ENCODE results near the gene DAND5. TPM values are rescaled to one million over a fixed set of nuclear protein-coding genes. Genes with fewer than 3 reads are reported as not detected.

Gene DAND5
- total RNA-seq, 2 experiments from 2014 or later = not detected

DNA sequence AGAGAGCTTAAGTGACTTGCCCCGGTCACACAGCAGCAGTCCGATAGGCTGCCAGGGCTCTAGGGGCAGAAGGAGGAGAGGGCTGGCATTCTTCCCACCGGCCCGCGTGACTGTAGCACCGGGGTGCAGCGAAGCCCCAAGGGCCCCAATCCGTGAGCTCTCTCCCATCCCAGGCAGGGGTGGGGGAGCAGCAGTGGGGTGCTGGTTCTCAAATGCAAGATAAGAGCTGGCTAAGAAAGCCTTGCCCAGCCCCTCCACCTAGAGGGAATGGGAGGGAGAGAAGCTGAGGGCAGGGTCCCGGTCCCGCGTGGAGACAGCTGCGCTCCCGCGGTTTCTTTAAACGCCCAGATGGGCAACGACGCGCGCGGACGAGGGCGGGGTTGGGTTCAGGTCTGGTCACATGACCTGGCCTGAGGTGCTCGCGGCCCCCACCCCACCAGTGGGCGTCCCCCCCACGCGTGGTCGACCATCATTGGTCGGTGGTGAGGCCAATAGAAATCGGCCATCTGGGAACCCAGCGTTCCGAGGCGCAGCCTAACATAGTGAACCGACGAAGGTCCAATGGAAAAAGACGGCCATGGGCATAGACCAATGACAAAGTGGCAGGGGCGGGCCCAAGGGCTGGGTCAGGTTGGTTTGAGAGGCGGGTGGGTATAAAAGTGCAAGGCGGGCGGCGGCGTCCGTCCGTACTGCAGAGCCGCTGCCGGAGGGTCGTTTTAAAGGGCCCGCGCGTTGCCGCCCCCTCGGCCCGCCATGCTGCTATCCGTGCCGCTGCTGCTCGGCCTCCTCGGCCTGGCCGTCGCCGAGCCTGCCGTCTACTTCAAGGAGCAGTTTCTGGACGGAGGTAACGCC lies 31.2 kb upstream of the DAND5 start, which contains the start of gene CALR:
Gene CALR, plus strand, starts transcription at position 683 of the 852 bp plus-strand sequence. Its CDS starts 71 bp downstream, at position 754.
- CTCF ChIA-PET = interaction anchor here (0.6 to 1.4 kb wide), 4 partner anchors 8 to 101 kb away, joined by 3 to 12 read pairs (median 4); partner anchors contain the start of gene RAD23A
- H3K4me1 Mint-ChIP-seq (ENCODE audit: low read depth) = peaks cover 49% of the 10 kb centered on the region
- peak; percentile 100 for DNase-seq
- peaks cover 47% of the 10 kb centered on the region for H3K36me3 Mint-ChIP-seq (ENCODE audit: low read depth)
- H3K27ac Mint-ChIP-seq = peak within 1 kb of the TSS; percentile 94
- H3K27me3 Mint-ChIP-seq (ENCODE audit: low read depth) = no peaks in the 10 kb centered on the region
- no peaks in the 10 kb centered on the region for H3K9me3 Mint-ChIP-seq
- intact Hi-C loops (cut with micrococcal nuclease) = loop anchor here (1.0 to 10.0 kb wide), 11 partner anchors 7 to 1843 kb away; partner anchors contain the start of genes GADD45GIP1, GCDH, JUNB and RAD23A
- H3K4me3 Mint-ChIP-seq = peak within 1 kb of the TSS; percentile 92

DNA sequence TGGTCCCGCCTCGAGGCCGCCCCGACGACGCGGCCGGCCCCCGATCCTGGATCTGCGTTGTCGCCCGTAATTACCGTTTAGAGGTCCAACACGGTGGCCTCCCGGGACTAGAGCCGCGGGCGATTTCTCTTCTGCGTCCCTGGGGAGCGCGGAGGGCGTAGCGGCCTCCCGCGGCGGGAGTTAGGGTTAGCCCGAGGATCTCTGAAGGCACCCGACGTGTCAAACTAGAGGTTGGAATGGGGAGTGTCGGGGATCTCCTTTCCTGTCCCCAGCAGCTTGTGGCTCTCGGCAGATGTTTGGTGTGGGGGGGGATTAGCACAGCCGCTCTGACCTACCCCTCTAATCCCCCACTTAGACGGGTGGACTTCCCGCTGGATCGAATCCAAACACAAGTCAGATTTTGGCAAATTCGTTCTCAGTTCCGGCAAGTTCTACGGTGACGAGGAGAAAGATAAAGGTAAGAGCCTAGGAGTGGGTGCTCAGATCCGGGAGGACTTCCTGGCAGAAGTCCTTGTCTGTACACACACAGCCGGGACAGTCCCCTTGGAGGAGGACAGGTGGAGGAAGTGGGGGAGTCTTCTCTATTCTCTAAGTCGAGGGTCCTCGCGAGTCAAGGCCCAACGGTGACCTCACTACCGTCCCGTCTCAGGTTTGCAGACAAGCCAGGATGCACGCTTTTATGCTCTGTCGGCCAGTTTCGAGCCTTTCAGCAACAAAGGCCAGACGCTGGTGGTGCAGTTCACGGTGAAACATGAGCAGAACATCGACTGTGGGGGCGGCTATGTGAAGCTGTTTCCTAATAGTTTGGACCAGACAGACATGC lies 30.4 kb upstream of the DAND5 start:
- Mint-ChIP-seq H3K4me3 (peak overlapping the region; percentile 92), H3K36me3 (ENCODE audit: low read depth) (peaks cover 52% of the 10 kb centered on the region), H3K9me3 (no peaks in the 10 kb centered on the region), H3K27me3 (ENCODE audit: low read depth) (no peaks in the 10 kb centered on the region), H3K4me1 (ENCODE audit: low read depth) (peaks cover 52% of the 10 kb centered on the region), H3K27ac (peak overlapping the region; percentile 94)
- peak; percentile 67 for DNase-seq
- intact Hi-C loops (cut with micrococcal nuclease) = loop anchor here (1.0 to 10.0 kb wide), 10 partner anchors 18 to 1844 kb away; partner anchors contain the start of genes GADD45GIP1, GCDH, JUNB and TRIR
- CTCF ChIA-PET = no interaction called here

DNA sequence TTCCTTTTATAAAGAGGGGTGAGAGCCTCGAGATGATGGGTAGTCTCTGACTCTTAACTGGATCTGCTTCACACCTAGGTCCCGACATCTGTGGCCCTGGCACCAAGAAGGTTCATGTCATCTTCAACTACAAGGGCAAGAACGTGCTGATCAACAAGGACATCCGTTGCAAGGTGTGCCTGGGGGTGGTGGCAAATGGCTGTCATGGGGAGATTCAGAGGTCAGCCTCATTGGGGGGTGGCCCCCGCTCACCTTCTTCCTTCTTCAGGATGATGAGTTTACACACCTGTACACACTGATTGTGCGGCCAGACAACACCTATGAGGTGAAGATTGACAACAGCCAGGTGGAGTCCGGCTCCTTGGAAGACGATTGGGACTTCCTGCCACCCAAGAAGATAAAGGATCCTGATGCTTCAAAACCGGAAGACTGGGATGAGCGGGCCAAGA lies 29.4 kb upstream of the DAND5 start:
- peaks cover 61% of the 10 kb centered on the region for H3K4me1 Mint-ChIP-seq (ENCODE audit: low read depth)
- no peaks in the 10 kb centered on the region for H3K9me3 Mint-ChIP-seq
- peaks cover 61% of the 10 kb centered on the region for H3K36me3 Mint-ChIP-seq (ENCODE audit: low read depth)
- peak overlapping the region; percentile 94 for H3K27ac Mint-ChIP-seq
- CTCF ChIA-PET = no interaction called here
- H3K4me3 Mint-ChIP-seq = peak overlapping the region; percentile 92
- H3K27me3 Mint-ChIP-seq (ENCODE audit: low read depth) = no peaks in the 10 kb centered on the region
- intact Hi-C loops (cut with micrococcal nuclease) = loop anchor here (2.0 to 10.0 kb wide), 7 partner anchors 17 to 1845 kb away; partner anchors contain the start of genes GADD45GIP1, JUNB and TRIR
- DNase-seq = no peak

DNA sequence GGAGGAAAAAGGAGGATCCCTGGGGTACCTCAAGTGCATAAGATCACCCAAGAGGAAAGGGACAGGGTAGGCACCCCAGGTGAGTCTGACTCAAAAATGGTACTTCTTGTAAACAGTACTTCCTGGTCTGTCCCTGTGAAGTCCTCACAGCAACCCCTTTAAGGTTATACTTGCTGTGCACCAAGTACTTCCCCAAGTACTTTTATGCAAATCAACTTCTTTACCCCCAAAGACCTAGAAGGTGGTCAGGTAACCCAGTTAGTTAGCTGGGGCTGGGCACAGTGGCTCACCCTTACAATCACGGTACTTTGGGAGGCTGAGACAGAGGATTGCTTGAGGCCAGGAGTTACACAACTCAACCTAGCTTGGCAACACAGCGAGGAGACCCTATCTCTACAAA lies 28.5 kb upstream of the DAND5 start:
- CTCF ChIA-PET = no interaction called here
- intact Hi-C loops (cut with micrococcal nuclease) = no loop called here
- no peak for DNase-seq
- H3K27me3 Mint-ChIP-seq (ENCODE audit: low read depth) = no peaks in the 10 kb centered on the region
- peak overlapping the region; percentile 92 for H3K4me3 Mint-ChIP-seq
- H3K27ac Mint-ChIP-seq = peak overlapping the region; percentile 94
- H3K9me3 Mint-ChIP-seq = no peaks in the 10 kb centered on the region
- peaks cover 69% of the 10 kb centered on the region for H3K36me3 Mint-ChIP-seq (ENCODE audit: low read depth)
- H3K4me1 Mint-ChIP-seq (ENCODE audit: low read depth) = peaks cover 67% of the 10 kb centered on the region

- peak overlapping the region; percentile 78 for H3K27ac Mint-ChIP-seq
- no peak for DNase-seq
- H3K9me3 Mint-ChIP-seq = no peaks in the 10 kb centered on the region
- no peaks in the 10 kb centered on the region for H3K27me3 Mint-ChIP-seq (ENCODE audit: low read depth)
- H3K36me3 Mint-ChIP-seq (ENCODE audit: low read depth) = peaks cover 86% of the 10 kb centered on the region
- H3K4me1 Mint-ChIP-seq (ENCODE audit: low read depth) = peaks cover 72% of the 10 kb centered on the region
- peak overlapping the region; percentile 2 for H3K4me3 Mint-ChIP-seq
- CTCF ChIA-PET = no interaction called here
- intact Hi-C loops (cut with micrococcal nuclease) = no loop called here
Measured at GRCh38 chr19:12943437-12944044, 25.8 kb upstream of the DAND5 start.

- no peaks in the 10 kb centered on the region for H3K27me3 Mint-ChIP-seq (ENCODE audit: low read depth)
- no peak for DNase-seq
- H3K4me1 Mint-ChIP-seq (ENCODE audit: low read depth) = peaks cover 71% of the 10 kb centered on the region
- CTCF ChIA-PET = no interaction called here
- no peaks in the 10 kb centered on the region for H3K9me3 Mint-ChIP-seq
- H3K27ac Mint-ChIP-seq = peak overlapping the region; percentile 97
- peaks cover 81% of the 10 kb centered on the region for H3K36me3 Mint-ChIP-seq (ENCODE audit: low read depth)
- no peak overlapping the region for H3K4me3 Mint-ChIP-seq
- intact Hi-C loops (cut with micrococcal nuclease) = no loop called here
Measured at GRCh38 chr19:12944104-12944674, 25.2 kb upstream of the DAND5 start.

- Mint-ChIP-seq H3K9me3 (no peaks in the 10 kb centered on the region), H3K4me1 (ENCODE audit: low read depth) (peaks cover 57% of the 10 kb centered on the region), H3K27me3 (ENCODE audit: low read depth) (no peaks in the 10 kb centered on the region), H3K4me3 (peak within 1 kb of the TSS; percentile 90), H3K27ac (peak within 1 kb of the TSS; percentile 97), H3K36me3 (ENCODE audit: low read depth) (peaks cover 74% of the 10 kb centered on the region)
- CTCF ChIA-PET = interaction anchor here (1.0 to 2.8 kb wide), 2 partner anchors 8 to 20 kb away, joined by 3 to 17 read pairs; no protein-coding TSS in a partner anchor
- intact Hi-C loops (cut with micrococcal nuclease) = loop anchor here (1.0 kb wide), 3 partner anchors 8 to 60 kb away; no protein-coding TSS in a partner anchor
- peak; percentile 98 for DNase-seq
Measured at GRCh38 chr19:12945479-12946091, 23.8 kb upstream of the DAND5 start, which contains the start of gene RAD23A. RAD23A (plus strand) TSS chr19:12945862; CDS start chr19:12945949, 87 bp downstream.

DNA sequence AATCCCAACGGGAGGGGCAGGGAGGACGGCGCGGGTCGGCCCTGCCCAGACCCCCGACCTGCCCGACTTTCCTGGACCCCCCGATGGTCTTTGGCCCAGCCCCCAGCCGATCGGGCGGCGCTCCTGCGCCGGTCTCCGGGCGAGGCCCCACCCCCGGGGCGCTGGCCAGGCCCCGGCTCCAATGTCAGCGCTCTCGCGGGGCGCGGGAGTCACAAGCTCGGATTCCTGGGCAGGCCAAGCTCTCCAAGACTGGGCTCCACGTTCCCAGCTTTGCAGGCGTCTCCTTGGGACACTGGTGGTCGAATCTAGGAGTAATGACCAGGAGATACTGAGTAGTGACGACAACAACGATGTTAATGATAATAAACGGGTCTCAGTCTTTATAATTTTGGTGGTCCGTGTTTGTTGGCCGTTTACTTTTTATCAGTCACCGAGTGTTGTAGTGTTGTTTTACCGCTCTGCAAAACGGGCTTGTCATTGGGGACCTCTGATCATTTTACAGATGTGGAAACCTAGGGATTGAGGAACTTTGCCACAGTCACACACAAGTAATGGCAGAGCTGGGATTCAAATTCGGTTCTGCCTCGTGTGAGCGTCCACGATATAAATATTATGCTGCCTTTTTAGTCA lies 23.2 kb upstream of the DAND5 start:
- peaks cover 54% of the 10 kb centered on the region for H3K4me1 Mint-ChIP-seq (ENCODE audit: low read depth)
- peak overlapping the region; percentile 91 for H3K27ac Mint-ChIP-seq
- intact Hi-C loops (cut with micrococcal nuclease) = no loop called here

GRCh38 chr19:12946731-12947496 lies 22.5 kb upstream of the DAND5 start:
- peak overlapping the region; percentile 91 for H3K27ac Mint-ChIP-seq
- peaks cover 72% of the 10 kb centered on the region for H3K36me3 Mint-ChIP-seq (ENCODE audit: low read depth)
- no peaks in the 10 kb centered on the region for H3K9me3 Mint-ChIP-seq
- CTCF ChIA-PET = interaction anchor here (1.0 to 2.8 kb wide), 2 partner anchors 9 to 19 kb away, joined by 3 to 17 read pairs; no protein-coding TSS in a partner anchor
- no peak for DNase-seq
- H3K27me3 Mint-ChIP-seq (ENCODE audit: low read depth) = no peaks in the 10 kb centered on the region
- H3K4me1 Mint-ChIP-seq (ENCODE audit: low read depth) = peaks cover 51% of the 10 kb centered on the region
- H3K4me3 Mint-ChIP-seq = peak overlapping the region; percentile 90
- intact Hi-C loops (cut with micrococcal nuclease) = no loop called here

More for the DNA sequence above, 23.2 kb upstream of the DAND5 start:
- no peaks in the 10 kb centered on the region for H3K27me3 Mint-ChIP-seq (ENCODE audit: low read depth)
- H3K9me3 Mint-ChIP-seq = no peaks in the 10 kb centered on the region
- H3K4me3 Mint-ChIP-seq = peak overlapping the region; percentile 90
- DNase-seq = peak; percentile 59
- CTCF ChIA-PET = interaction anchor here (1.0 to 2.8 kb wide), 2 partner anchors 9 to 20 kb away, joined by 3 to 17 read pairs; no protein-coding TSS in a partner anchor
- H3K36me3 Mint-ChIP-seq (ENCODE audit: low read depth) = peaks cover 71% of the 10 kb centered on the region
